Cardiac muscle cell (in vitro differentiated cells and primary cell): ENCODE measurements around the gene TFAP2E. TPM values are rescaled to one million over a fixed set of nuclear protein-coding genes. Genes with fewer than 3 reads are reported as not detected.
A peak's percentile ranks its signal among the peaks of the same experiment; 100 is the strongest.

Source experiments
- DNase-seq, 2 donors: peaks; one replicate each; pipeline versions ENCODE4 v3.0.0 to v3.0.0-alpha.2; 2010 to 2017; ENCODE audit warnings: low read depth in 1 of 2, low spot score in 1 of 2
- H3K27ac ChIP-seq: fragments of 200-600 bp; sonication (generic); 2 replicates; pipeline ENCODE4 v1.5.1; 2016
- H3K27me3 ChIP-seq: fragments of 200-600 bp; sonication (generic); 2 replicates; pipeline ENCODE4 v1.6.0; 2016; ENCODE audit warnings: control low read depth
- H3K36me3 ChIP-seq: fragments of 200-600 bp; sonication (generic); 2 replicates; pipeline ENCODE4 v1.5.1; 2016; ENCODE audit warnings: control low read depth
- H3K4me1 ChIP-seq: fragments of 200-600 bp; sonication (generic); 2 replicates; pipeline ENCODE4 v1.8.1; 2017; ENCODE audit warnings: low read depth, mild to moderate bottlenecking, mixed run types
- H3K4me3 ChIP-seq: fragments of 200-600 bp; sonication (generic); 2 replicates; pipeline ENCODE4 v1.5.1; 2016; ENCODE audit warnings: mild to moderate bottlenecking
- H3K9me3 ChIP-seq: fragments of 200-600 bp; sonication (generic); 2 replicates; pipeline ENCODE4 v1.5.1; 2017; ENCODE audit warnings: low read depth, mild to moderate bottlenecking, control low read depth
- polyA plus RNA-seq: library from polyadenylated mRNA; unstranded; fragments of >200 nt; fragmentation: Nextera tagmentation; extraction: Ambion mirVana; gene quantifications from 2 replicates; pipeline ENCODE4 v1.2.1, GENCODE V29; 2016
- total RNA-seq: library from RNA; depleted of rRNA; stranded (reverse); fragments of >200 nt; gene quantifications from 2 replicates; pipeline ENCODE4 v1.2.3, GENCODE V29; 2016
- TF ChIP-seq, protein P1 (sequence below): IDR thresholded peaks from 2 replicates; pipeline ENCODE4 v1.5.1; 2012; ENCODE audit warnings: low read depth, mild to moderate bottlenecking, low read length

The TFAP2E gene
- total and polyA plus RNA-seq, 2 experiments from 2014 or later: 0.69 TPM; not detected in 1

DNA sequence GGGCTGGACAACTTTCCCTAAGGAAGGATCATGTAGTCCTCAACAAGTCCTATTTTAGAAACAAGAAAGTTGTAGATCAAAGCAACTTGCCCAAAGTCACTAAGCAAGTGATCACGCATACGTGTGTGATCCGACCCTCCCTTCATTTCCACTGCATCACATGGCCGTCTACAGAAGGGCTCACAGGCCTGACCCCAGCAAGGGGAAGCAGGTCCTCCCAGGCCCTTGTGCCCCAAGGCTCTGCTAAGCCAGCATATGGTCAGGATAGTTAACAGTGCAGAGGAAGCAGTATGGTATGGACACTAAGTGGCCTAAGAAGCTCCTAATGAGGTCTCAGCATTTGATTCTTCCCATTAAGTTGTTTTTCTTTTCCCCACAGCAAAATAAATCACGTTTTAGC, 24.8 kb downstream of the TFAP2E start:
- Histone ChIP-seq H3K27ac (no peak overlapping the region), H3K27me3 (no peaks in the 10 kb centered on the region), H3K4me1 (no peaks in the 10 kb centered on the region), H3K36me3 (no peaks in the 10 kb centered on the region), H3K4me3 (no peak overlapping the region), H3K9me3 (no peaks in the 10 kb centered on the region)
- no peak for DNase-seq
- TF ChIP-seq, protein P1, sequence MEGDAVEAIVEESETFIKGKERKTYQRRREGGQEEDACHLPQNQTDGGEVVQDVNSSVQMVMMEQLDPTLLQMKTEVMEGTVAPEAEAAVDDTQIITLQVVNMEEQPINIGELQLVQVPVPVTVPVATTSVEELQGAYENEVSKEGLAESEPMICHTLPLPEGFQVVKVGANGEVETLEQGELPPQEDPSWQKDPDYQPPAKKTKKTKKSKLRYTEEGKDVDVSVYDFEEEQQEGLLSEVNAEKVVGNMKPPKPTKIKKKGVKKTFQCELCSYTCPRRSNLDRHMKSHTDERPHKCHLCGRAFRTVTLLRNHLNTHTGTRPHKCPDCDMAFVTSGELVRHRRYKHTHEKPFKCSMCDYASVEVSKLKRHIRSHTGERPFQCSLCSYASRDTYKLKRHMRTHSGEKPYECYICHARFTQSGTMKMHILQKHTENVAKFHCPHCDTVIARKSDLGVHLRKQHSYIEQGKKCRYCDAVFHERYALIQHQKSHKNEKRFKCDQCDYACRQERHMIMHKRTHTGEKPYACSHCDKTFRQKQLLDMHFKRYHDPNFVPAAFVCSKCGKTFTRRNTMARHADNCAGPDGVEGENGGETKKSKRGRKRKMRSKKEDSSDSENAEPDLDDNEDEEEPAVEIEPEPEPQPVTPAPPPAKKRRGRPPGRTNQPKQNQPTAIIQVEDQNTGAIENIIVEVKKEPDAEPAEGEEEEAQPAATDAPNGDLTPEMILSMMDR: no peak

DNA sequence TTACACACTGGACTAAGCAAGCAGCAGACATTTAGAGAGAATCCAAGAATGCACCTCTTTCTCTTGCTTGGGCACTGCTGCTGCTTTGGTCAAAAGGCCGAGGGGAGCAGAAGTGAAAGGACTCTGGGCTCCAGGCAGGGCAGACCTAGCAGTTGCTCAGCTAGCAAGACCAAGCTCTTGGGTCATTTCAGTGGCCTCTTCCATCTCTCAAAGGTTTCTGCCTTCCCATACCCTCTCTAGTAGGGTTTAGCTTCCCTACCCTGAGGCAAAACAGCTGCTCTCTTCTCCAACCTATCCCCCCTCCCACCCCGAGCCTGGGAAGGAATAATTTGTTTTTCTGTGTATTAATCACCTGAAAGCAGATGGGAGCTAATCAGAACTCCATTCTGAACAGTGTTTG, 25.8 kb downstream of the TFAP2E start:
- no peak for DNase-seq
- H3K27ac ChIP-seq: no peak overlapping the region
- no peaks in the 10 kb centered on the region for H3K27me3 ChIP-seq
- TF ChIP-seq, protein P1: no peak
- H3K9me3 ChIP-seq: no peaks in the 10 kb centered on the region
- no peaks in the 10 kb centered on the region for H3K4me1 ChIP-seq
- H3K4me3 ChIP-seq: no peak overlapping the region
- H3K36me3 ChIP-seq: no peaks in the 10 kb centered on the region

DNA sequence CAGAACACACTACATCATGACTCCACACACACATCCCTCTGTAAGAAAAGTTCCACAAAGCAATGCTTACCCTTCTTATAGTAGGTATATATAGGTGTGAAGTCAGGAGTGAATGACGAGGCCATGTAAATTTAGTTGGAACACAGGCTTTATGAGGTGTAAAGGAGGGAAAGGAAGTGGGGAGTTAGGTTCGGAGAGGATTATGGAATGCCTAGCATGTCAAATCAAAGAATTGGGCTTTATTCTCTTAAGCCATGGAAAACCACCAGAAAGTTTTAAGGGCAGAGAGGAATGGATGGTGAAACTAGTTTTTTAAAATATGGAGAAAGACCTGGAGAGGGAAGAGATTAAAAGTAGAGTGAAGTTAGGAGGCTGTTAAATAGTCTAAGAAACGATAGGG, 26.3 kb downstream of the TFAP2E start:
- Histone ChIP-seq H3K4me3 (no peak overlapping the region), H3K9me3 (no peaks in the 10 kb centered on the region), H3K36me3 (no peaks in the 10 kb centered on the region), H3K27me3 (no peaks in the 10 kb centered on the region), H3K27ac (no peak overlapping the region), H3K4me1 (no peaks in the 10 kb centered on the region)
- TF ChIP-seq, protein P1: no peak
- DNase-seq: no peak

DNA sequence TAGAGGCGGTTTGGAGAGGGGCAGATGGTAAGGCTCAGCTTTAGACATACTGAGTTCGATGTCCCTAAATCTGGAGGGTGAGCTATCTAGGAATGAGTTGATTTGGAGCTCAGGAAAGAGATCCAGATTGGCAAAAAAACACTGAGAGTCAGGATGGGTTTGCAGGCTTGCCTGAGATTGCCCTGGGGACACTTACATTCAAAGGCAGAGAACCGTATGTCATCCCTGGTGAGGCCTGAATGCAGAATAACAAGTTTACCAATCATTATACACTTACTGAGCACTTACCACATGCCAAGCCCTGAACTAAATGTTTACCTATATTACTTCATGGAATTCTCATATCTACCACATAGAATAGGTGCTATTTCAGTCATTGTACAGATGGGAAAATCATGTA, 27.5 kb downstream of the TFAP2E start:
- Histone ChIP-seq H3K27ac (no peak overlapping the region), H3K27me3 (no peaks in the 10 kb centered on the region), H3K4me1 (no peaks in the 10 kb centered on the region), H3K4me3 (no peak overlapping the region), H3K36me3 (peaks cover 4% of the 10 kb centered on the region), H3K9me3 (no peaks in the 10 kb centered on the region)
- TF ChIP-seq, protein P1: no peak
- no peak for DNase-seq

DNA sequence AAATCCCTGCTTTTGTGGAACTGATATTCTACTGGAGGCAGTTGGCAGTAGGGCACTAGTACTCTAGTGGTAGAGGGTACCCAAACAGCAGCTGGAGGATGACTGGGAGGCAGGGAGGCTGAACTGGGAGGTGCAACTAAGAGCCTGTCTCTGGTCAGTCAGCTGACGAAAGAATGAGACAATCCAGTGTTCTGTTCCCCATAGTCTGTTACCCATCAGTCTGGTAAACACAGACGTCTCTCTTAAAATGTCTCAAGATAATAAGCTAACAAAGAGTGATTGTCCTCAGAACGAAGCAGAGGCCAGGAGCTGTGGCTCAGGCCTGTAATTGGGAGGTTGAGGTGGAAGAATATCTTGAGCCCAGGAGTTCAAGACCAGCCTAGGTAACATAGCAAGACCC, 30.4 kb downstream of the TFAP2E start:
- Histone ChIP-seq H3K27me3 (no peaks in the 10 kb centered on the region), H3K27ac (no peak overlapping the region), H3K4me3 (no peak overlapping the region), H3K4me1 (no peaks in the 10 kb centered on the region), H3K9me3 (no peaks in the 10 kb centered on the region), H3K36me3 (peaks cover 12% of the 10 kb centered on the region)
- TF ChIP-seq, protein P1: no peak
- peak in 1 of 2 donors; percentile 62 for DNase-seq

DNA sequence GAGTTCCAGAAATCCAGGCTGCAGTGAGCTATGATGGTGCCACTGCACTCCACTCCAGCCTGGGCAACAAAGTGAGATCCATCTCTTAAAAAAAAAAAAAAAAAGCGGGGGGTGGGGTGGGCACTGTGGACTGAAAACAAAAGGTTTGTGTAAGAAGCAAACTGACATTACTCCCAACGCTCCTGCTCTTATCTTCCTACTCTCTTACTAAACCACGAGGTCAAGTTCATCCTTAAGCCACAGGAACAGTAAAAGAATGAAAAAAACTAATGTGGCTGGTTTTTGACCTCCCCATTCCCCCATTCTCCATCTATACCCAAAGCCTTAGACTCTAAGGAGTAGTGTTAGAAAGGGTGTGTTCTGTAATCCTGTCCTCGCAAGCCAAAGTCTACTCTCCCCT, 30.8 kb downstream of the TFAP2E start:
- DNase-seq: peak in 1 of 2 donors; percentile 65
- H3K4me1 ChIP-seq: no peaks in the 10 kb centered on the region
- H3K36me3 ChIP-seq: peaks cover 13% of the 10 kb centered on the region
- TF ChIP-seq, protein P1: no peak
- no peaks in the 10 kb centered on the region for H3K27me3 ChIP-seq
- no peaks in the 10 kb centered on the region for H3K9me3 ChIP-seq
- H3K27ac ChIP-seq: no peak overlapping the region
- no peak overlapping the region for H3K4me3 ChIP-seq
